ENCODE results near the gene HS6ST3.

- no peak for TF ChIP-seq BHLHE40 (IDR thresholded peaks at IDR 0.05; ENCODE audit: borderline replicate concordance)
- TF ChIP-seq SUZ12 (IDR thresholded peaks at IDR 0.05): no peak
- no peak for TF ChIP-seq PKNOX1 (IDR thresholded peaks at IDR 0.05)
- no peak for TF ChIP-seq FOXM1 (IDR thresholded peaks at IDR 0.05; ENCODE audit: borderline replicate concordance)
- TF ChIP-seq SP1 (IDR thresholded peaks at IDR 0.05): no peak
- TF ChIP-seq NFRKB (IDR thresholded peaks at IDR 0.05): no peak
- no peak for TF ChIP-seq ELF4 (IDR thresholded peaks at IDR 0.05)
- TF ChIP-seq HDGF (IDR thresholded peaks at IDR 0.05; ENCODE audit: borderline replicate concordance): no peak
- no peak for TF ChIP-seq FOXK2 (IDR thresholded peaks at IDR 0.05)
- TF ChIP-seq ARNT (IDR thresholded peaks at IDR 0.05): no peak
- no peak for TF ChIP-seq TARDBP (IDR thresholded peaks at IDR 0.05)
- no peak for TF ChIP-seq L3MBTL2 (conservative IDR thresholded peaks at IDR 0.05)
Observed at GRCh38 chr13:96229356-96229755, 139.4 kb downstream of the HS6ST3 start.

Data from HEK293T (cell line).